H1 (cell line): Measurements from ENCODE around the gene CHMP5. TPM values are rescaled to one million over a fixed set of nuclear protein-coding genes. Genes with fewer than 3 reads are reported as not detected.

ENCODE experiments used
- ATF2 ChIP-seq: IDR thresholded peaks from 2 replicates; pipeline ENCODE4 v1.6.1; 2012; ENCODE audit warnings: low read length, inconsistent platforms
- CREB1 ChIP-seq: IDR thresholded peaks from 2 replicates; pipeline ENCODE4 v1.6.1; 2012; ENCODE audit warnings: inconsistent platforms
- PHF8 ChIP-seq: fragments of 200-600 bp; sonication (generic); conservative IDR thresholded peaks from 2 replicates; pipeline ENCODE4 v1.7.1; 2012; ENCODE audit warnings: low read depth, mild to moderate bottlenecking, inconsistent platforms, low read length, moderate library complexity
- USF2 ChIP-seq: IDR thresholded peaks from 2 replicates; pipeline ENCODE4 v1.6.1; 2011; ENCODE audit warnings: low read length, improper control_type of control experiment
- ZNF274 ChIP-seq: IDR thresholded peaks from 2 replicates; pipeline ENCODE4 v1.7.0; 2012; ENCODE audit warnings: low read length, borderline replicate concordance; ENCODE audit errors: extremely low read depth
- polyA plus RNA-seq, 7 experiments: library from polyadenylated mRNA; depleted of rRNA in 3 of 7; stranded (reverse) in 5 of 7; unstranded in 2 of 7; fragments of >200 nt in 5 of 7; fragments of 200-250 nt in 2 of 7; gene quantifications; 1 replicate in 5 of 7; 2 replicates in 1 of 7; 4 replicates in 1 of 7; pipeline versions ENCODE4 v1.2.1 to v1.2.3, GENCODE V29; 2011 to 2013; ENCODE audit warnings: missing spikeins in 2 of 7, mixed read lengths in 2 of 7
- total RNA-seq: library from RNA; stranded (reverse); fragmentation: NEBNext Ultra II Directional; extraction: Animal tissue kit (Norgen Biotek cat#: 25700); gene quantifications from 2 replicates; pipeline ENCODE4 v1.2.1, GENCODE V29; 2021

The CHMP5 gene
- total and polyA plus RNA-seq, 2 of the 8 experiments (the other 6 are each of a cell fraction or from before 2014, with no cell fraction given), result 25.0 to 47.3 TPM

GRCh38 chr9:33241298-33241697 is 23.6 kb upstream of the CHMP5 start (continued):
- no peak for TF ChIP-seq ATF2
- no peak for TF ChIP-seq PHF8
- TF ChIP-seq ZNF274, result no peak
- no peak for TF ChIP-seq USF2
- TF ChIP-seq CREB1, result no peak
